Kidney epithelial cell (primary cell): Measurements from ENCODE around the gene ANKFN1. TPM values are rescaled to one million over a fixed set of nuclear protein-coding genes. Genes with fewer than 3 reads are reported as not detected.
A peak's percentile ranks its signal among the peaks of the same experiment; 100 is the strongest.

Experiments used
- DNase-seq: peaks from one replicate; pipeline ENCODE4 v3.0.0-alpha.2; 2010; ENCODE audit warnings: low read depth
- H3K27me3 ChIP-seq: 2 replicates; pipeline ENCODE4 v1.6.0; 2011; ENCODE audit warnings: low read length; ENCODE audit not compliant: control insufficient read depth, insufficient read depth
- H3K36me3 ChIP-seq: 2 replicates; pipeline ENCODE4 v1.5.1; 2011; ENCODE audit warnings: low read length; ENCODE audit not compliant: control insufficient read depth, insufficient read depth
- H3K4me3 ChIP-seq: 2 replicates; pipeline ENCODE4 v1.5.1; 2011; ENCODE audit warnings: low read depth, mild to moderate bottlenecking, control low read depth, low read length
- CTCF ChIP-seq: IDR thresholded peaks from 2 replicates; pipeline ENCODE4 v1.5.1; 2011; ENCODE audit warnings: mild to moderate bottlenecking, moderate library complexity, low read length, control low read depth, inconsistent platforms; ENCODE audit not compliant: insufficient read depth, poor library complexity, severe bottlenecking
- total RNA-seq: library from RNA; depleted of rRNA; stranded (reverse); fragments of >200 nt; gene quantifications from 2 replicates; pipeline ENCODE4 v1.2.3, GENCODE V29; 2015

ANKFN1 gene
- total RNA-seq, 1 donor from 2014 or later: not detected

- Histone ChIP-seq H3K4me3 (no peak overlapping the region), H3K27me3 (peaks cover 4% of the 10 kb centered on the region), H3K36me3 (no peaks in the 10 kb centered on the region)
- TF ChIP-seq CTCF: peak; percentile 60
- DNase-seq: peak; percentile 7
Measured at GRCh38 chr17:56319531-56319930, 166.3 kb downstream of the ANKFN1 start.

- TF ChIP-seq CTCF: no peak
- H3K4me3 ChIP-seq: no peak overlapping the region
- H3K27me3 ChIP-seq: peaks cover 4% of the 10 kb centered on the region
Measured at GRCh38 chr17:56320443-56320842, 167.2 kb downstream of the ANKFN1 start.

GRCh38 chr17:56322991-56323390 lies 169.7 kb downstream of the ANKFN1 start:
- H3K27me3 ChIP-seq: peaks cover 6% of the 10 kb centered on the region
- DNase-seq: no peak
- H3K36me3 ChIP-seq: no peaks in the 10 kb centered on the region
- no peak for TF ChIP-seq CTCF
- no peak overlapping the region for H3K4me3 ChIP-seq

More at GRCh38 chr17:56320443-56320842, 167.2 kb downstream of the ANKFN1 start:
- H3K36me3 ChIP-seq: no peaks in the 10 kb centered on the region
- DNase-seq: no peak

- no peak overlapping the region for H3K4me3 ChIP-seq
- no peak for TF ChIP-seq CTCF
- peaks cover 6% of the 10 kb centered on the region for H3K27me3 ChIP-seq
- DNase-seq: no peak
- H3K36me3 ChIP-seq: no peaks in the 10 kb centered on the region
Measured at GRCh38 chr17:56324676-56325075, 171.4 kb downstream of the ANKFN1 start.

GRCh38 chr17:56325313-56326000 lies 172.2 kb downstream of the ANKFN1 start:
- no peak for DNase-seq
- no peak for TF ChIP-seq CTCF
- Histone ChIP-seq H3K36me3 (no peaks in the 10 kb centered on the region), H3K27me3 (peaks cover 4% of the 10 kb centered on the region), H3K4me3 (no peak overlapping the region)

- no peak for DNase-seq
- Histone ChIP-seq H3K4me3 (no peak overlapping the region), H3K36me3 (no peaks in the 10 kb centered on the region), H3K27me3 (peaks cover 2% of the 10 kb centered on the region)
- no peak for TF ChIP-seq CTCF
Measured at GRCh38 chr17:56326001-56326359, 172.7 kb downstream of the ANKFN1 start.
